ENCODE results near the gene KCMF1.

Gene KCMF1

GRCh38 chr2:84970868-84971509, at the start of gene KCMF1:
TSS of gene KCMF1 (plus strand) at chr2:84971161. CDS start at chr2:84971452, 291 bp downstream.
- peak within 1 kb of the TSS; percentile 100 for H3K27ac Mint-ChIP-seq
- peaks cover 24% of the 10 kb centered on the region for H3K36me3 Mint-ChIP-seq
- peak within 1 kb of the TSS; percentile 99 for H3K4me3 Mint-ChIP-seq
- no peaks in the 10 kb centered on the region for H3K27me3 Mint-ChIP-seq
- H3K4me1 Mint-ChIP-seq: peaks cover 34% of the 10 kb centered on the region
- peaks cover 5% of the 10 kb centered on the region for H3K9me3 Mint-ChIP-seq

GRCh38 chr2:84923009-84923408, 48.0 kb upstream of the KCMF1 start:
- Mint-ChIP-seq H3K9me3 (no peaks in the 10 kb centered on the region), H3K4me1 (peaks cover 70% of the 10 kb centered on the region), H3K27ac (peak overlapping the region; percentile 71), H3K36me3 (no peaks in the 10 kb centered on the region), H3K4me3 (no peak overlapping the region), H3K27me3 (no peaks in the 10 kb centered on the region)

- Mint-ChIP-seq H3K36me3 (no peaks in the 10 kb centered on the region), H3K27ac (peak overlapping the region; percentile 98), H3K9me3 (no peaks in the 10 kb centered on the region), H3K4me1 (peaks cover 59% of the 10 kb centered on the region), H3K27me3 (no peaks in the 10 kb centered on the region), H3K4me3 (peak overlapping the region; percentile 74)
Measured at GRCh38 chr2:84924173-84925106, 46.5 kb upstream of the KCMF1 start.

GRCh38 chr2:84925336-84925723, 45.6 kb upstream of the KCMF1 start:
- Mint-ChIP-seq H3K4me1 (peaks cover 56% of the 10 kb centered on the region), H3K36me3 (no peaks in the 10 kb centered on the region), H3K27ac (peak overlapping the region; percentile 98), H3K9me3 (no peaks in the 10 kb centered on the region), H3K27me3 (no peaks in the 10 kb centered on the region), H3K4me3 (peak overlapping the region; percentile 100)

- Mint-ChIP-seq H3K27ac (peak overlapping the region; percentile 98), H3K9me3 (no peaks in the 10 kb centered on the region), H3K4me1 (peaks cover 52% of the 10 kb centered on the region), H3K36me3 (no peaks in the 10 kb centered on the region), H3K27me3 (no peaks in the 10 kb centered on the region), H3K4me3 (peak overlapping the region; percentile 100)
Measured at GRCh38 chr2:84925724-84926376, 45.1 kb upstream of the KCMF1 start.

- Mint-ChIP-seq H3K36me3 (peaks cover 6% of the 10 kb centered on the region), H3K9me3 (no peaks in the 10 kb centered on the region), H3K27me3 (no peaks in the 10 kb centered on the region), H3K27ac (peak overlapping the region; percentile 98), H3K4me3 (peak overlapping the region; percentile 100), H3K4me1 (peaks cover 65% of the 10 kb centered on the region)
Measured at GRCh38 chr2:84927275-84927627, 43.7 kb upstream of the KCMF1 start.

- H3K4me1 Mint-ChIP-seq: peaks cover 45% of the 10 kb centered on the region
- H3K9me3 Mint-ChIP-seq: no peaks in the 10 kb centered on the region
- H3K4me3 Mint-ChIP-seq: peak overlapping the region; percentile 42
- H3K36me3 Mint-ChIP-seq: peaks cover 6% of the 10 kb centered on the region
- peak overlapping the region; percentile 48 for H3K27ac Mint-ChIP-seq
- no peaks in the 10 kb centered on the region for H3K27me3 Mint-ChIP-seq
Measured at GRCh38 chr2:84931384-84931821, 39.6 kb upstream of the KCMF1 start.

GRCh38 chr2:84938194-84938879, 32.6 kb upstream of the KCMF1 start:
- H3K4me3 Mint-ChIP-seq: peak overlapping the region; percentile 73
- H3K36me3 Mint-ChIP-seq: peaks cover 7% of the 10 kb centered on the region
- peak overlapping the region; percentile 100 for H3K27ac Mint-ChIP-seq
- H3K27me3 Mint-ChIP-seq: no peaks in the 10 kb centered on the region
- no peaks in the 10 kb centered on the region for H3K9me3 Mint-ChIP-seq
- peaks cover 60% of the 10 kb centered on the region for H3K4me1 Mint-ChIP-seq

- H3K36me3 Mint-ChIP-seq: peaks cover 7% of the 10 kb centered on the region
- peak overlapping the region; percentile 85 for H3K4me3 Mint-ChIP-seq
- peak overlapping the region; percentile 100 for H3K27ac Mint-ChIP-seq
- H3K4me1 Mint-ChIP-seq: peaks cover 65% of the 10 kb centered on the region
- H3K9me3 Mint-ChIP-seq: no peaks in the 10 kb centered on the region
- no peaks in the 10 kb centered on the region for H3K27me3 Mint-ChIP-seq
Measured at GRCh38 chr2:84939426-84940087, 31.4 kb upstream of the KCMF1 start.

GRCh38 chr2:84940088-84940470, 30.9 kb upstream of the KCMF1 start:
- Mint-ChIP-seq H3K27ac (peak overlapping the region; percentile 100), H3K27me3 (no peaks in the 10 kb centered on the region), H3K4me1 (peaks cover 70% of the 10 kb centered on the region), H3K4me3 (peak overlapping the region; percentile 85), H3K9me3 (no peaks in the 10 kb centered on the region), H3K36me3 (peaks cover 7% of the 10 kb centered on the region)

- H3K4me3 Mint-ChIP-seq: no peak overlapping the region
- H3K36me3 Mint-ChIP-seq: peaks cover 7% of the 10 kb centered on the region
- peak overlapping the region; percentile 76 for H3K27ac Mint-ChIP-seq
- peaks cover 79% of the 10 kb centered on the region for H3K4me1 Mint-ChIP-seq
- no peaks in the 10 kb centered on the region for H3K9me3 Mint-ChIP-seq
- no peaks in the 10 kb centered on the region for H3K27me3 Mint-ChIP-seq
Measured at GRCh38 chr2:84940831-84941412, 30.0 kb upstream of the KCMF1 start.

- no peak overlapping the region for H3K27ac Mint-ChIP-seq
- H3K4me1 Mint-ChIP-seq: peaks cover 82% of the 10 kb centered on the region
- peaks cover 7% of the 10 kb centered on the region for H3K36me3 Mint-ChIP-seq
- H3K27me3 Mint-ChIP-seq: no peaks in the 10 kb centered on the region
- H3K9me3 Mint-ChIP-seq: no peaks in the 10 kb centered on the region
- H3K4me3 Mint-ChIP-seq: no peak overlapping the region
Measured at GRCh38 chr2:84942166-84942565, 28.8 kb upstream of the KCMF1 start.

GRCh38 chr2:84942964-84943421, 28.0 kb upstream of the KCMF1 start:
- Mint-ChIP-seq H3K9me3 (no peaks in the 10 kb centered on the region), H3K27me3 (no peaks in the 10 kb centered on the region), H3K4me1 (peaks cover 82% of the 10 kb centered on the region), H3K27ac (peak overlapping the region; percentile 97), H3K4me3 (peak overlapping the region; percentile 88), H3K36me3 (peaks cover 7% of the 10 kb centered on the region)

GRCh38 chr2:84944295-84944909, 26.6 kb upstream of the KCMF1 start:
- Mint-ChIP-seq H3K36me3 (peaks cover 7% of the 10 kb centered on the region), H3K27me3 (no peaks in the 10 kb centered on the region), H3K4me1 (peaks cover 69% of the 10 kb centered on the region), H3K9me3 (no peaks in the 10 kb centered on the region), H3K4me3 (peak overlapping the region; percentile 40), H3K27ac (peak overlapping the region; percentile 73)

All from activated naive CD4-positive, alpha-beta T cell treated with anti-CD3 and anti-CD28 coated beads, Interleukin-2, amount 50 U/mL, for 24 hours (primary cell).